NCI-H524 treated with DMSO at 0.1 percent for 48 hours (cell line): ENCODE data around the gene STK32C.
"Not testable (repeated sequence)": the region's sequence is repeated elsewhere in the genome, so short reads cannot be mapped to it uniquely, and the experiment has no call there.

Experiments
- DNase-seq: peaks from one replicate; lab custom pipeline; 2025; lab: John Stamatoyannopoulos, UW

STK32C gene

DNA sequence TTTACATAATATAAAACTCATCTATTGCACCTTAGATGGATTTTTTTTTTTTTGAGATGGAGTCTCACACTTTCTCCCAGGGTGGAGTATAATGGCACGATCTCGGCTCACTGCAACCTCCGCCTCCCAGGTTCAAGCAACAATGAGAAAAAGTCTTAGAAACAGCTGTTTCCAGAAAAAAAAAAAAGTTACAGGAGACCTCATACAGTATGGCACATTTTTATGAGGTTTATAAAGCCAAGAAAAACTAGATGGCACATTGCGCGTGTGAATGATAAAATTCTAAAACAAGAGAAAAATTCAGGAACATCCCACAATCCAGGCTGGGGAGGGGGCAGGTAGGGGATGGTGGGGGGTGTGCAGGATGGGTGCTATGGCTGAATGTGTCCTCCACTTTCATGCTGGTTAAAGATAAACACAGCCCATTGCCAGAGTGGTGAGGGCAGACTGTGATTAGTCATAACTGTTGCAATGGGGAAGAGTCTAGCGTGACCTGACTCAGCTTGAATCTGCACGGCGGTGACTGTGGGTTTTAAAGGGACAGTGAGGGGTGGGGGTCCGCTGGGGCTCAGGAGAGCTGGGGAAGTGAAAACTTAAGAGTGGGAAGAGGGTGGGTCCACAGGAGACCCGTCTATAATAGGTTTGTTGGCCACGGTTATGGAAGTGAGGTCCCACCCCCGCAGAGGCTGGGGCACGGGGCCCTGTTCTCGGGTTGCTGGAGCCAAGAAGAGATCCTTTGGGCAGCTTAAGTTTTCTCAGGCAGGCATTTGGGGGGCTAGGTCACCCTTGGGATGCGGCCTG is 12.3 kb upstream of the STK32C start:
- DNase-seq, result no peak

DNA sequence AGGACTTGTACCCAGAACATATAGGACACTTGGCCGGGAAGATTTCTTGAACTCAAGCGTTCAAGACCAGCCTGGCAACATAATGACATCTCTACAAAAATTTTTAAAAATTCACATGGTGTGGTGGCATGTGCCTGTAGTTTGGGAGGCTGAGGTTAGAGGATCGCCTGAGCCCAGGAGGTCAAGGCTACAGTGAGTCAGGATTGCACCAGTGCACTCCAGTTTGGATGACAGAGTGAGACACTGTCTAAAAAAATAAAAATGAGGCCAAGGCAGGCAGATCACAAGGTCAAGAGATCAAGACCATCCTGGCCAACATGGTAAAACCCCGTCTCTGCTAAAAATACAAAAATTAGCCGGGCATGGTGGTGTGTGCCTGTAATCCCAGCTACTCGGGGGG is 9.7 kb upstream of the STK32C start:
- DNase-seq, result not testable (repeated sequence)

DNA sequence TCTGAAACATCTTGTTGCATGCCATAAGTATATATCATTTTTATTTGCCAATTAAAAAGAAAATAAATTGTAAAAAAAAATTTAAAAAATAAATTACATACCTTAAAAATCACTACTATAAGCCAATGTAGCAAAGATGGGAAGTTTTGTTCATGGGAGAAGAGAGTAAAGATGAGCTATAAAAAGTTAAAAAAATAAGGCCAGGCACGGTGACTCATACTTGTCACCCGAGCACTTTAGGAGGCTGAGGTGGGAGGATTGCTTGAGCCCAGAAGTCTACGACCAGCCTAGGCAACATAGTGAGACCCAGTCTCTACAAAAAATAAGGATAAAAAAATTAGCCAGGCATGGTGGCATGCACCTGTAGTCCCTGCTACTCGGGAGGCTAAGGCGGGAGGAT is 8.4 kb upstream of the STK32C start:
- no peak for DNase-seq

DNA sequence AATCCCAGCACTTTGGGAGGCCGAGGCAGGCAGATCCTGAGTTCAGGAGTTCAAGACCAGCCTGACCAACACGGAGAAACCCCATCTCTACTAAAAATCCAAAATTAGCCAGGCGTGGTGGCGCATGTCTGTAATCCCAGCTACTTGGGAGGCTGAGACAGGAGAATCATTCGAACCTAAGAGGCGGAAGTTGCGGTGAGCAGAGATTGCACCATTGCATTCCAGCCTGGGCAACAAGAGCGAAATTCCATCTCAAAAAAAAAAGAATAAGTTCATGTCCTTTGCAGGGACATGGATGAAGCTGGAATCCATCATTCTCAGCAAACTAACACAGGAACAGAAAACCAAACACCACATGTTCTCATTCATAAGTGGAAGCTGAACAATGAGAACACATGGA is 7.1 kb upstream of the STK32C start:
- not testable (repeated sequence) for DNase-seq

DNA sequence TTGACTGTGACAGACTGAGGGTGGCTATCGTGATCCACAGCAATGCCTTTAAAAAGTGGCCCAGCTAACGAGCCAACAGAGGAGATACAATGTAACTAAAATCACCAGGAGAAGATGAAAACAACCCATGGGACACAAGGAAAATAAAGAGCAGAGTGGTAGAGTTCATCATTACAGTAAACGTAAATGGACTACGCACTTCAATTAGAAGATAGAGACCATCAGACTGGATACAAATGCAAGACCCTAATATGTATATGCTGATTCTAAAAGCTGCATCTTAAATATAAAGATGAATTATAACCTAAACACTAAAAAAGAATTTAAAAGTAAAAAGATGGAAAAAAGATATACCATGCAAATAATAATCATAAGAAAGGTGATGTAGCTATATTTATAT is 6.6 kb upstream of the STK32C start:
- DNase-seq, result no peak

DNA sequence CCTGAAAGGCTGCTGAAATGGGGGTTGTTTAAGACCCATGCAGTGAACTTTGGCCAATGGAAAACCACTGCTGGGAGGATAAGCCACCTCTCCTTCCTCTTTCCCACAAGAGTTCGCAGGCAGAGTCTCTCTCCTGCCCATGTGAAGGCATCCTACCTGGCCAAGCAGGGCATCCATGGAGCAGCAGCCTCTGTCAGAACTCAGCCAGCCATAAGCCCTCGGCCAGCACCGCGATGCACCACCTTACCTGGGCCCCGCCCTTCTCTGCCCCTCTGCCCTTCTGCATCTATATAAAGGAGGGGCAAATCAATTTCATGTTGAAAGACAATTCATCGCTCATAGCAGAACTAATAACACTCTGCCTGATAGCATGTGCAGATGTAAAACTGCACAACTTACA is 6.1 kb upstream of the STK32C start:
- DNase-seq, result no peak

DNA sequence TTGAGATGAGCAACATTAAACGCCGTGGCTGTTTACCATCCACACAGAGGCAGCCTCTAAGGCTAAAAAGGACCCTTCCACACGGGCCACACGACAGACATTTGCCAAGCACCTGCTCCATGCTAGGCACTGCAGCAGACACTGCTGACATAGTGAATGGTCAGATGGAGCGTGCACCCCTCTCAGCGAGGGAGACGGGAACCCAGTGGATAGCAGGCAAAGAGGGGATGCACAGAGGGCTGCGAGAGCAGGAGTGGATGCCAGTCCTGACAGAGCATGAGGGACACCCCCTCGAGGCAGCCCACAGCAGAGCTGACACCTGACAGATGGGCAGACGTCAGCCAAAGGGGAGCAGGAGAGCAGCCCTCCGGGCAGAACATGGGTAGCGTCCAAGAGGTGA is 5.6 kb upstream of the STK32C start:
- DNase-seq, result no peak

DNA sequence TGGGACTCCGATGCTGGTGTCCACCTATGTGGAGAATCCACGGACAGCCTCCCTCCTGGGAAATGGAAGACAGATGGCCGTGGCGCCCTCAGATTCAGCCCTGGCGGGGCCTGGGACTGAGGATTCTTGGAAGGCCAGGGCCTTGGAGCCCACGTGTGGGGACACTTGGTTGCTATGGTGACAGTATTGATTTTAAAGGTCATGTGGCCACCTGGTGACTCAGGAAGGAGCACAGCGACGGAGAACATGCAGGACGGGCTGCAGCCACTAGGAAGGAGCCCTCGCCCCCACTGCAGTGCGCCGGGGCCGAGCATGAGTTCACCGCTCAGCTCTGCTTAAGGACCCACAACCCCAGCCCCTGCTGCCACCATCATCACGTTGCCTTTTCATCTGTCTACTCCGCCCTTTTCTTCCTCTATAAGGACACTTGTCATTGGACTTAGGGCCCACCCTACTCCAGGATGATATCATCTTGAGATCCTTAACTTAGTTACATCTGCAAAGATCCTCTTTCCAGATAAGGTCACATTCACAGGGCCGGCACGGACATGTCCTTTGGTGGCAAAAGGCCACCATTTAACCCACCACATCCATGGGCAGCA is 3.7 kb upstream of the STK32C start:
- DNase-seq, result no peak

DNA sequence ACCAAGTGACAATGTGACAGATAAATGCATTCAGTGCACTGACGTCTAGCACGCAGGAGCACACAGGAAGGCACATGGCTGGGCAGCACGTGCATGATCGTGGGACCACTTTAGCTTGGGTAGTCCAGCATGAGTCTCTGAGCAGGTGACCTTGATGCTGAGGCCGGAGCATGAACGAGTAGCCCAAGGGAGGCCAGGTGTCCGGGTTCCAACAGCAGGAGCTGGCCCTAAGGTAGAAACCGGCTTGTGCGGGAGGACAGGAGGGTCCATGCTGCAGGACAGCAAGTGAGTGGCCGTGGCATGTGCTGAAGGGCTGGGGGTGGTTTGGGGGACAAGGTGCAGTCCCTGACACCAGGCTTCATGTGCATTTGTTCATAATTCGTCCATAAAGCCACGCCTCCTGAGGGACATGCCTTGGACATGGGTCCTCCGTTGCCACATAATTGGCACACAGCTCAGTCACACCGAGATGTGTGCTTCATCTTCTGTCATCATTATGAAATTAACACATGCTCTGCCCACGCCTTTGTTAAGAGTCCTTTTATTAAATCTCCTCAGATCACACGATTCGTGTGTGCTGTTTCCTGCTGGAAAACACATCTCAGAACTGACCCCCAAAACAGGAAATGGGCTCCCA is 3.1 kb upstream of the STK32C start:
- DNase-seq, result no peak

DNA sequence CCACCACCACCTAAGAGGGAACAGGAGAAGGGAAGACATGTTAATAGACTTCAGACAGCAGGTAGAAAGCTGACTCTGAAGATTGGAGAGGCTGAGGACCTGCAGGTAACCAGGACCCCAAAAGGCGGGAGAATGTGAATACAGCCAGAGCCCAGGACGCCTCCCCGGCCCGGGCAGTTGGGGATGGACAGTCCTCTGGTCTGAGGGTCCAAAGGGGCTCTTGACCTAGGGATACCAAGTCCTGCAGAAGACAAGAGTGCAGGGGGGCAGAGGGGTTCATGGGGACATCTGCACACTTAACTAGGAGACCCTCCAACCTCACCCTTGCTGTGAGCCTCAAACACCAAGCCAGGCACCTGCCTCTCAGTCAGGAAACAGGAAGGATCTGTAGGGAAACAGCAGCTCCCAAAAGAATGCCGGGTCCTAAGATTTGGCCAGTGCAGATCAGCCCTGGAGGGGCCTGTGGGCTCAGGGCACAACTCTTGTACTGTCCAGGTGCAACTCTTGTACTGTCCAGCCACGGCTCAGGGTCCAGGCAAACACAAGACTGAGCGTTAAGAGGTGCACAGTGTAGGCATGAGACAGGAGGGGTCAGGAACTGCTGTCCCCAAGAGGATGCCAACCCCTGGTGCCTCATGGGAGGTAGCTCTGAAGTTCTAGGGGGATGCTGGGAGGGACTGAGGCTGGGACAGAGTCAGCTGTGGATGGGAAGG is 2.3 kb upstream of the STK32C start:
- no peak for DNase-seq

DNA sequence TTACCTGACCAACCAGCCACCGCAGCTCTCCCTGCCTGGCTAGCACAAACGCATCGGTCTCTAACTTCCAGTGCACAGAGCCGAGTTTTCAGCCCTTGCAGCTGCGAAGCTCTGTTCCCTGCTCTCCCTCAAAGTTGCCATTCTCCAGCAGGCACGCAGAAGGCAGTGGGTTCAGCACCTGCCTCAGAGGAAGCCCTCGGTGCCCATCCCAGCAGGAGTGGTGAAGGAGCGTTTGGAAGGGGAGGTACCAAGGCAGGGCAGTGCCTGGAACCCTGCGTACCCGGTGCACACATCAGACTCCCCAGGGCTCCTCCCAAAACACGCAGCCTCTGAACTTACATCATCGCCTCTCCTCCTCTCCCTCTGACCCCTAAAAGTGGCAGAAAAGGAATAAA is 1.7 kb upstream of the STK32C start:
- DNase-seq, result no peak

DNA sequence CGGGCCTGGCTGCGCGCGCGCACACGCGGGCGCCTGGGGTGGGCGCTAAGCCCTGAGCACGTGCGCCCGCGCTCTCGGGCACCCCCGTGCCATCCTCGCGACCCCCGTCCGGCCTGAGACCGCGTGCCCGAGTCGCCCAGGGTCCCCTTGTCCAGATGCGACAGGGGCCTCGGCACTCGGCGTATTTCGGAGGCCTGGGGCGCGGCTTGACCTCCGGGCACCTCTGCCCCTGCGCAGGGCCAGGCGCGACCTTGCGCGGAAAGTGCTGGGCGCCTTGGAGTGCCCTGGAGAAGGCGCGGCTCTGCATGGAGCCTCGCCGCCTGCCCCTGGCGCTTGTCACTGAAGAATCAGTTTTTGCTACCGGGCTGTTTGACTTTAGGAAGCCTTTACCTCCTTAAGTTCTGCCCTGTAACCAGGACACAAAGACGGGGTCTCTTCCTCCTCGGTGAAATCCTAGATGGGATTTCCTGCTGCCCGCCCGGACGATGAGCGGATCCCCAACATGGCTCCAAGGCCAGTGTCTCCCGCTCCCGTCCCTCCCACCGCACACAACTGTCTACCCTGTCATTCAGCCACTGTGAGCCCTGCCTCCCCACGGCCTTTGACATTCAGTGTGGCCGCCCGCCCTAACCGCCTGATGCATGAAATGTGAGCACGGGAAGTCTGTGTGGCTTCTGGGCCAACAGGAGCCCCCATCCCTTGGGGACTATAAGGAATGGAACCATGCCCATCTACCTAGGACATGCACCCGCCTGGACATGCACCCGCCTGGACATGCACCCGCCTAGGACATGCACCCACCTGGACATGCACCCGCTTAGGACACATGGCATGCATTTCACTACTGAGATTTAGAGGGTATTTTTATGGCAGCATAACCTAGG is 1.1 kb upstream of the STK32C start:
- DNase-seq, result no peak

DNA sequence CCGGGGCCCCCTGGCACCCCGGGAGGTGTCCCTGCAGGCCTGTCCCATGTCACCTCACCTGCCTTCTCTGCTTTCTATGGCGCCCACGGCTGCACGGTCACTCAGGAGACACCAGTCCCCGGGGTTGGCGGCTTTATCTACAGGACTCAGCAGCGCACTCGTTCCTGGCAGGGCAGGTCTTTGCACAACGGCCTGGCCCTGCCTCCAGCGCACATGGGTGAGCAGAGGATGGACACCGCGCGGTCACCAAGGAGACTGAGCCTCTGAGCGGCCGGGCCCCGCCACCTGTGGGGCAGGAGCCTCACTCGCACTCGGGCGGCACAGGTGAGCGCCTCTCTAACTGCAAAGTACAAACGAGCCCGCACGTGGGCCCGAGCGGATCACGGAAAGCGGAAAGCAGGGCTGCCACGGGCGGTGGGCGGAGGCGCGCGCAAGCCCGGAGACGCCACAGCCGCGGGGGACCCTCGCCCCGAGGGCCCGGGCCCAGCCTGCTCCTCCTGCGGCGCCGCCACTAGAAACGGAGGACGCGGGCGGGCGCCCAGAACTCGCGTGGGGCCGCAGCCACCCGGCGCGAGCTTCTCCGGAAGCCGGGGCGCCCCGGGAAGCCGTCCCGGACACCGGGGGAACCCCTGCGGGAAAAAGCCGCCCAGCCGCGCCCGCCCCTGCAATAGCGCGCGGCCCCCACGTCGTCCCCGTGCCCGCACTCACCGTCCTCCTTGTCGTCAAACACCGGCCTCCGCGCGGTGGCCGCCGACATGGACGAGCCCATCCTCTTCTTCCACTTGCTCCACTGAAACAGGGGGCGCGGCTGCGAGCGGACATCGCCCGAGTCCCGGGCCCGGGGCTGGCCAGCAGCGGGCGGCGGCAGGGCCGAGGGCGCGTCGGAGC is 642 bp downstream of the STK32C start:
- no peak for DNase-seq

DNA sequence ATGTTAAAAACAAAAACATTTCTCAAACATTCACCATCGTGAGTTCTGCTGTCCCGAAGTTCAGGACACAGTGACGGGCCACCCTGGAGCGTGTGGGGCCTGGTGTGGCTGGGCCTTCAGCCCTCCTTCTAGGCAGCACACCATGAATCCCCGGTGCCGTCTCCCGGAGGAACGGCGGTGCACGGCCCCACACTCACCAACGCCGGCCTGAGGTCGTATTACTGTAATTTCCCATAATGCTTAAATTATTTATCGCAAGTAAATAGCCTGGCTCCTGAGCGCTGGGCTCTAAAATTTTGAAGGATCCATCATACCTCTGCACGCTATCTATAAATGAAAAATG is 1.4 kb downstream of the STK32C start:
- DNase-seq, result no peak

DNA sequence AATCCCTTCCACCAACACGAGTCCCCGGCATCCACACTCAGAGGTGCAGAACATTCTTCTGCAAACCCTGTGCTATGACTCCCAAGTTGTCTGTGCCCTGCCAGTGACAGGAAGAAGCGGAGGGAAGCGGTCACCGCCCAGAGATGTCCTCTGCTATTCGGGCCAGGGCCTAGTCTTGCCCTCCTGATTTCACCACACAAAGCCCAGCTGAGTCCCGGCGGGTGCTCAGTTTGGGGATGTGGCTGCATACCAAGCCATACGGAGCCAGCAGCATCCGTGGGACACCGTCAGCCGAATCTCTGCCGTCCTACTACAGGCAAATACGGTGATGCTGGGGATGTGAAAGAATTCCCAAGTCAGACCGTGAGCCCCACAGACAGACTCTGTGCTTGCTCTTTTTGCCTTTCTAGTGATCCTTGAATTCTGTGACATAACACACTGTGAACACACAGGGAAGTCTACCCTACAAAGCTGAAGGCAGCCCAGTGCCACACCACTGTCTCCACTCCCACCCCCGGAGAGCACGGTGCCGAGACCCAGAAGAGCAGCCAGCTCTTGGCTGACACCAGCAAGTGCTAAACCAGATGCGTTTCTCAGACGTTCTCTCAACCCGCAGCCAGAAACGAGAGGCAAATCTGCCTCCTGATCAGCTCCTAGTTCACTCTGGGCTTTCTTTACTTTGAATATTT is 2.0 kb downstream of the STK32C start:
- no peak for DNase-seq

DNA sequence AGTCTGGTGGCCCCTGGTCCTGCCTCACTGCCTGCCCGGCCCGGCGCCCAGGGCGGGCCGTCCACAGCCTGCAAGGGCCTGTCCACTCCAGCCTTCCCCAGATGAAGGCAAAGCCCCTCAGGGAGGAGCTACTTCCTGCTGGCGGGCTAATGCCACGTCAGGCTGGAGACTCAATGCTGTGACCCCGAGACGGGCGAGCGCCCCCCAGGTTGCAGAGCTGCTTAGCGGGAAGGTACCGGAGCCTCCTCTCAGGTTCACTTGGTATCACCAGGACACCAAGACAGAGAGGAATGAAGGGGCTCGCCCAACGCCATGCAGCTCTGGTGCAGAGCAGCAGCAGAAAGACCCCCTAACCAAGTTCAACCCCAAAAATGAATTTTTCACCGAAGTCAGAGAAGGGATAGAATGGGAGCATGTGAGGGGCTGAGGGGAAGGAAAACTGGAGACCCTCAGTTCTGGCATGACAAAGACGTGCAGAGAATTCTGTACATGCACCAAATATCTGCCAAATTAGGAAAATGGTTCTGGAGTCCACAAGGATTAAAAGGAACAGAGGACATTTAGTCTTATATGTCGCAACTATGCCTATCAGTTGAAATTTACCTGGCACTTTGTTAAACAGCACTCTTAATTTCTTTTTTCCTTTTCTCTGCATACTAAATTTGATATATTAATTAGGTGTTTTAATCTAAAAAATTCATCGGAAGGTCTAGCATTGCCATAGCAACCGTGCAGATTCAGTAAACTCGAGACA is 2.8 kb downstream of the STK32C start:
- DNase-seq, result no peak

DNA sequence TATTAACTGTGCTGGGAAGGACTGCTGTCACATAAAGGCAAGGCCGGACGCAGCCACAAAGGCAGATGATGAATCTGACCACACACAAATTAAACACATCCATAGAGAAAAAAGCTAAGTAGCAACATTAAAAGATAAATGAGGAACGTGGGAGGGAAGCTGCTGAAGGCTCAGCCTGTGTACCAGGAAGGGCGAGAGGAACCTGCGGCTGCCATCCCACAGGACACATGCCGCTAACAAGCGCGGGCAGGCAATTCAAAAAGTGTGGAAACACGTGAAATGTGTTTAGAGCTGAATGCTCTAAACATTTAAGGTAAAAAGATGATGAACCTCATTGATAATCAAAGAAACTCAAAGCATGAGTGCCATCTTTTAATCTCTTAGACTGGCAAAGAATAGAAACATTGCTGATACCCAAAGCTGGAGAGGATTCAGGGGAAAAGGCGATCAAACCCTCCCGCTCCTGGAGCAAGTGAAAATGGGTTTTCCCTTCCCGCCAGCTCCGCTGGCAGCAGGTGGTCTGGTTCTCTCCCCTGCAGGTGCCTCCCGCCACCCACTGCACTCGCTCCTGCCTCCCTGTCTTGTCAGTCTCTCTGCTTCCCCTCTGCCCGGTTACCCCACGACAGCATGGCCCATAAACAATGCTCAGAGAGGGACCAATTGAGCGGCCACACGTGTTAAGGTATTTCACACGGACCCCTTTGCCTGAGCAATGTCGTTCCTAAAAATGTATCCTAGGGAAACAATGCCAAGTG is 4.2 kb downstream of the STK32C start:
- no peak for DNase-seq

DNA sequence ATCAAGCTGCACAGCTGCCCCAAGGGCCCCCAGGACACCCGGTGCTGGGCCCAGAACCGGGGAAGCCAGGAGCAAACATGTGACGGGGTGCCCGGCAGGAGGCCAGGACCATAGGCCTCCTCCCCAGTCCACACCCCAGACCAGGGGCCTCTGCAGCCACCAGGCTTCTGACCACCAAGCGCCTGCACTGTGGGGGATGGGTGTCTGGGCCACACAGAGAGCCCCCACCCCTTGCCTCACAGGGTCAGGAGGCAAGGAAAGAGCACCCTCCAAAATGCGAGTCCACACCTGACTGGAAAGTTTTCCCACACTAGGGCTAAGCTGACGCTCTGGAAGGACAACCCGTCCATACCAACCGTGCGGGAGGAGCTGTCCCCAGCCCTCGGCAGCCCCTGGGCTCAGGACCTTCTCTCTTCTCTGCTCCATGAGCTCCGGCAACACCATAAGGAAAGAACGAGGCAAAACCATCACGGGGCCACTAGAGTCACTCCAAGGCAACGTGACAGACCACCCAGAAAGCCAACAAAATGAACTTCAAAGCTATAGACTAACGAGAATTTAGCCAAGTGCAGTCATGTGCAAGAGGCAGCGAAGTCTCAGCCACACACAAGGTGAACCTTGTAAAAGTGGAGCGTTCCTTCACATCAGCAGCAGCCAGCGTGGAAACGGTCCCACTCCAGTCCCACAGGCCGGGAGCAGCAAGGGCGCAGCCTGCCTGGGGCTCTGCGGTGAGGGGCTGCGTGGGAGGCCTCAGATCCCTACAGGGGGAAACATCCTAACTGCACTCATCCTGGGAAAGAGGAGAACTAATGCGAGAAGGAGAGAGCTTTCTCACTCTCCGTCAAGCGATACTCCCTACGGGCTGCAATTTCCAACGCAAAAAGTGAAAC is 5.1 kb downstream of the STK32C start:
- no peak for DNase-seq
